Pons (tissue), 1 donor: ENCODE data around the gene RTP2.

ENCODE experiments used
- DNase-seq: peaks from one replicate; pipeline ENCODE4 v3.0.0-alpha.2; 2016; ENCODE audit warnings: low spot score

RTP2 gene

GRCh38 chr3:187667526-187667925 is 34.8 kb downstream of the RTP2 start:
- DNase-seq: no peak

DNA sequence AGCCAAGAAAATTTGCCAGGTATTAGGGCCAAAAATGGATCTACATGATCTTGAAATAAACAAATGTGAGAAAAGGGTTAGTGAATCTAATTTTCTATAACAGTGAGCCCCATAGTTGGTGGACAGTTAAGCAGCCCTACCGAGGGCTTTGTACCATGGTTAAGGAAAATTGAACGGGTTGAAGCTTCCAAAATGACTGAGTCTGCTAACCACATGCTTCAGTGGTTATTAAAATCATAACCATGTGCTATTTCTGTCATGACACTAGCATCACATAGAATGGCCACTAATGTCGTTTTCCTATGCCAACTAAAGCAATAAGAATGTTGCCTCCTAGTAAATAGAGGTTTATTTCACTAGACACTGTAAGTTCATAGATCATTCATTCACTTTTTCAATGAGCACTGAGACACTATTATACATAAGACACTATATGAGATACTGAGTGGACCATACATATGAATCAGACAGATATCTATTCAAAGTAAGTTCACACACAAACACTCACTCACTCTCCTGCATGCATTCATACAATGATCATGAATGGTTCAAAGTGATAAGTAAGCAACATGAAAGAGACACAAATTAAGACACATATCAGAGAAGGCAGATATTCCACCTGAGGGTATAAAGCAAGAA is 36.5 kb downstream of the RTP2 start:
- DNase-seq: no peak

DNA sequence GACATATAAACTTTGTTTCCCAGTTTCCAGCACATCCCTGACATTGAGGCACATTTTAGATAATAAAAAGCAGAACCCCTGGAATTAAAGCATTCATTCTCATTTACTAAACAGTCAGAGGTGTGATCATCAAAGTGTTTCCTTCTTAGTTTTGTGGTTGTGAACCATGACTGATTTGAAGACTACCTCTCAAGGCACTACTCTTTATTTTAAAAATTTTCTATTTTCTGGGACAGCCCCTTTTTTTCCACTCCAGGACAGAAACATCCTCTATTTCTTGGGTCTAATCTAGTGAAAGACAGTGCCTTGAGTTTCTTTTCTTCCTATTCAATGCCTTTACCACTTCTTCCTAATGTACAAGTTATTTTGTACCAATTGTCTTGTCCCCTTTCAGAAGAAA is 37.3 kb downstream of the RTP2 start:
- DNase-seq: no peak

- DNase-seq: no peak
Observed at GRCh38 chr3:187662848-187663409, 39.4 kb downstream of the RTP2 start.

DNA sequence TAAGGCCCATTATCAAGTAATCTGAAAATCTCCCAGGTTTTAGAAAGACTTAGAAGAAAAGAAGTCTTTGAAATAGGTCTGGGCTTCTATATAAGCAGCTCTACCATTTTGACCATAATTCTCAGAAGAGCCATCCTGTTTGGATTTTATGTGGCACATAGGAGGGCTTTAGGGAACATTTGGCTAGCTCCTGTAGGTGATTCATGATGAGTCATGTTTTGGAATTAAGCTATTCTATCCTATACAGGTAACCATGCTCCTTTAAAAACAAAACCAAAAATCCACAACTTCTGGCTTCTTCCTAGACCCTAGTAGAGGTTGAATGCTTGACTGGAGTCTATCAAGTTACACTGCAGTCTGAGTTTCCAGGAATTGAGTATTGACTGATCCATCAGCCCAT is 41.1 kb downstream of the RTP2 start:
- no peak for DNase-seq

GRCh38 chr3:187651282-187651681 is 51.1 kb downstream of the RTP2 start:
- DNase-seq: no peak
